Rectal smooth muscle tissue (tissue), 1 donor: ENCODE results near the gene PLXNA1.

Experiments used
- H3K27ac ChIP-seq: one replicate; pipeline ENCODE4 v1.7.0; 2013; ENCODE audit warnings: low read depth, low read length, inconsistent platforms
- H3K27me3 ChIP-seq: one replicate; pipeline ENCODE4 v1.7.0; 2013; ENCODE audit warnings: low read length; ENCODE audit not compliant: control insufficient read depth, insufficient read depth
- H3K36me3 ChIP-seq: one replicate; pipeline ENCODE4 v1.7.0; 2013; ENCODE audit warnings: low read length; ENCODE audit not compliant: control insufficient read depth, insufficient read depth
- H3K4me1 ChIP-seq: one replicate; pipeline ENCODE4 v1.7.0; 2013; ENCODE audit warnings: low read length; ENCODE audit not compliant: control insufficient read depth, insufficient read depth
- H3K4me3 ChIP-seq: one replicate; pipeline ENCODE4 v1.7.0; 2013; ENCODE audit warnings: low read length
- H3K9ac ChIP-seq: one replicate; pipeline ENCODE4 v1.7.0; 2013; ENCODE audit warnings: low read length

The PLXNA1 gene

GRCh38 chr3:126956361-126956760 lies 26.6 kb upstream of the PLXNA1 start:
- no peaks in the 10 kb centered on the region for H3K4me1 ChIP-seq

DNA sequence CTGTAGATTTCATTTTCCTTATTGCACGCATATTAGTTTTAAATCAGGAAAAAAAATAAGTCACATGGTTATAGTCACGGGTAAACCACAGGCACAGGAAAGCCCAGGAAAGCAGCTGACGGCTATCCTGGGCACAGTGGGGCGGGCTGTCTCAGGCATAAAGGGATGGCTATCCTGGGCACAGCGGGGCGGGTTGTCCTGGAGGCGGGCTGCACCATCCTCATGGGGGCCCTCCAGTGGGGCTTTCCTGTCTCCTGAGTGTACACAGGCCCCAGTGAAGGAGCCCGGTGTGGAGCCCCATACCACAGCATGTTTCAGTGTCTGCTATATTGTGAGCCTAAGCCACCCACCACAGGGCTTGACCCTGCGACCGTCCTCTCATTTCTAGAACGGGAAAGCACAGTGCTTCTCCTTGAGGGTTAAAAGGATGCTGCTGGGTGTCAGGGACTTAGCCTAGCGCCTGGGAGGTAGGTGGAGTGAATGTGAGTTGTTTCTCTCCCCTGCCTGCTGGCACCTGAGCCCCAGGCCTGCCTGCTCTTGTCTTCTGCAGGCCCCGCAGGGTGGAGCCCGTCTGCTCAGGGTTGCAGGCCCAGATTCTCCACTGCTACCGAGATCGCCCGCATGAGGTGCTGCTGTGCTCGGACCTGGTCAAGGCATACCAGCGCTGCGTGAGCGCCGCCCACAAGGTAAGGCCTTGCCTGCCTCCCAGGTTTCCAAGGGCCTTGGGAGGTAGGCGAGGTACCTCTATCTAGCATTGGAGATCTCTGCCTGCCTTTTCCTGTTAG lies 25.9 kb upstream of the PLXNA1 start:
- Histone ChIP-seq H3K4me1 (no peaks in the 10 kb centered on the region), H3K27me3 (no peaks in the 10 kb centered on the region), H3K4me3 (no peak overlapping the region), H3K36me3 (no peaks in the 10 kb centered on the region), H3K9ac (no peak overlapping the region), H3K27ac (no peak overlapping the region)

More at GRCh38 chr3:126956361-126956760, 26.6 kb upstream of the PLXNA1 start:
- Histone ChIP-seq H3K27ac (no peak overlapping the region), H3K27me3 (no peaks in the 10 kb centered on the region), H3K9ac (no peak overlapping the region), H3K4me3 (no peak overlapping the region), H3K36me3 (no peaks in the 10 kb centered on the region)

- Histone ChIP-seq H3K4me1 (no peaks in the 10 kb centered on the region), H3K4me3 (no peak overlapping the region), H3K27ac (no peak overlapping the region), H3K9ac (no peak overlapping the region), H3K36me3 (no peaks in the 10 kb centered on the region), H3K27me3 (no peaks in the 10 kb centered on the region)
Observed at GRCh38 chr3:126957776-126958637, 24.9 kb upstream of the PLXNA1 start.

DNA sequence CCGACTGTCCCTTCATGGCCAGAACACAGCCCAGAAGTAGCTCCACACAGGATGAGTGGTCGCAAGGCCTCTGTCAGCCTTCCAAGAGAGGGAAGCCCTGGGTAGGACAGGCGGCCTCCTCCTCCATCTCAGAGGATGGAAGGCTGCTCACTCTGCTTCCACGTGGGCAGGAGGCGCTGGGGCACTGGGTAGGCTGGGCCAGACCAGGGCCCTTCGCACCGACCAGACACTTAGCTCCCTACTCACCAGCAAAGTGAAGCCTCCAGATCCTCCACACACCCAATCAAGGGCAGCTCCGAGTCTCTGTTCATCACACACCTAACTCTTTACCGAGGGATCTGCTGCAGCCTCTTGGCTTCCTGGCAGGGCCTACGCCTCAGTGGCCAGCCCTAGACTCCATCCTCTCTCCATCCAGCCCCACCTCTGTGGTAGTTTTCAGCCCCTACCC lies 24.3 kb upstream of the PLXNA1 start:
- Histone ChIP-seq H3K27ac (no peak overlapping the region), H3K9ac (no peak overlapping the region), H3K27me3 (no peaks in the 10 kb centered on the region), H3K4me3 (no peak overlapping the region), H3K36me3 (no peaks in the 10 kb centered on the region), H3K4me1 (no peaks in the 10 kb centered on the region)

DNA sequence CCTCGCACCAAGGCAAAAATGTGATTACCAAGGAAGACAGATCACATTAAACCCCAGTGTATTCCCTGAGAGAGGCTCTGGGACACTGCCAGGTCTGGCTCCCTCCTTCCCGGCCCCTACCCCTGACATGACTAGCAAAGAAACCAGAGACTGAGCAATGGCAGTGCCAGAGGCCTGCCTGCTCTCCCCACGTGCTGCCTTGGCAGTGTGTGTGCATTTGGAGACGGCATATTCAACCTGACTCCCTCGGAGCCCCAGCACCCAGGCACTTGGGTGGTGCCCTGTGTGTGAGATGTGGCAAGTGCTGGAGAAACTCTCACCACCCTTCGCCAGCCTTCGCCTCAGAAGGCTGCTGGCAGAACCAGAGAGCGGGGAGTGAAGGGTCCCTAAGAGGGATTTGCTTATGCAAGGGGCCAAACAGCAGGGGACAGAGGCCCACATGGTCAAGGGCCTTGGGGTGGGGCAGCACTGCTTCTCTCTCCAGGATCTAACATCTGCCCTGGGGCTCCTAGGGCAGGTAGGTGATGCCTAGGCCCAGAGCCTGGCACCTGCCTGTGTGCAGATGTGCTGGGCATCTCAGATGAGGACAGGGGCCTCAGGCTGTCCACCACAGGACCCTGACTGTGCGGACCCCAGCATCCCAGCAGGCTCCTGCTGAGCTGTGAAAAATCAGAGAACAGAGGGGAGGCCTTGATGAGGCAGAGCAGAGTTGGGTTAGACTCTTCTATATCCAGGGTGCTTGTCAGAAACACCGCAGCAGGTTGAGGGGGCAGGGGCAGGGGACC lies 23.6 kb upstream of the PLXNA1 start:
- no peak overlapping the region for H3K9ac ChIP-seq
- H3K4me3 ChIP-seq = no peak overlapping the region
- no peaks in the 10 kb centered on the region for H3K36me3 ChIP-seq
- no peaks in the 10 kb centered on the region for H3K4me1 ChIP-seq
- no peaks in the 10 kb centered on the region for H3K27me3 ChIP-seq
- H3K27ac ChIP-seq = no peak overlapping the region

- H3K27me3 ChIP-seq = no peaks in the 10 kb centered on the region
Observed at GRCh38 chr3:126959921-126960603, 22.9 kb upstream of the PLXNA1 start.

DNA sequence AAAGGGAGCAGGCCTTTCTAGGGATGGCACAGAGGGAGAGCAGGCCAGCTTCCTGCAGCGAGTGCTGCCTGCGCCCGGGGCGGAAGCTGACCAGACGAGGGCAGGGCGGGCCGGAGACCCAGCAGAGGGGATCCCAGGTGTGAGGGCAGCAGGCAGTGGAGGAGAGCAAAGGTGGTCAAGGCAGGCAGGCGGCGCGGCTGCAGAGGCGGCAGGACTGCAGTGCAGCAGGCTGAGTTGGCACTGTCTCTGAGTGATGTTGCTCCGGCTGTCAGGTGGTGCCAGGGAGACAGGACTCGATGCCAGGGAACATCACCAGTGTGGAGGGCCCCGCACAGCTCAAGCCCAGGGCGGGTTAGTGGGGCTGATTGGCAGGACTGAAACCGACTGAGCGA lies 22.3 kb upstream of the PLXNA1 start:
- Histone ChIP-seq H3K4me3 (no peak overlapping the region), H3K4me1 (no peaks in the 10 kb centered on the region), H3K27ac (no peak overlapping the region), H3K9ac (no peak overlapping the region), H3K27me3 (no peaks in the 10 kb centered on the region), H3K36me3 (no peaks in the 10 kb centered on the region)

More at GRCh38 chr3:126959921-126960603, 22.9 kb upstream of the PLXNA1 start:
- Histone ChIP-seq H3K9ac (no peak overlapping the region), H3K4me3 (no peak overlapping the region), H3K27ac (no peak overlapping the region), H3K36me3 (no peaks in the 10 kb centered on the region), H3K4me1 (no peaks in the 10 kb centered on the region)

GRCh38 chr3:126961191-126961790 lies 21.6 kb upstream of the PLXNA1 start:
- H3K9ac ChIP-seq = no peak overlapping the region
- no peak overlapping the region for H3K27ac ChIP-seq
- H3K4me1 ChIP-seq = no peaks in the 10 kb centered on the region
- no peaks in the 10 kb centered on the region for H3K36me3 ChIP-seq
- no peak overlapping the region for H3K4me3 ChIP-seq
- no peaks in the 10 kb centered on the region for H3K27me3 ChIP-seq

- Histone ChIP-seq H3K9ac (no peak overlapping the region), H3K27me3 (no peaks in the 10 kb centered on the region), H3K4me3 (no peak overlapping the region), H3K27ac (no peak overlapping the region), H3K4me1 (no peaks in the 10 kb centered on the region), H3K36me3 (no peaks in the 10 kb centered on the region)
Observed at GRCh38 chr3:126961791-126962461, 21.0 kb upstream of the PLXNA1 start.

DNA sequence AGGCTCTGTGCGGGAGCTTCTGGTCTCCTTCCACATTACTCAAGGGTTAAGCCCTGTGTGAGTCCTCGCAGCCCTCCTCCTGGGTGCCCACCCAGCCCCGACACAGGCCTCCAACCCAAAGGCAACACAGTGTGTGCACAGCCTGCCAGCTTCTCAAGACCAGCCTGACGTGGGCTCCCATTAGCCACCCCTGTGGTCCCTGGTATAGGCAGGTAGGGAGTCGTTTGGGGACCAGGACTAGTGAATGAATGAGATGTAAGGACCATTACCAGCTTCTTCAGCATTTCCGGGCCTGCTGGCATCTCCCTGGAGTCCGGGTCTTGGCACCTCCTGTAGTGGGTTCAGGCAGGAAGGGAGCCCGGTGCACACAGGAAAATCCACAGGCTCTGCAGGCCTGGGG lies 20.2 kb upstream of the PLXNA1 start:
- Histone ChIP-seq H3K27me3 (no peaks in the 10 kb centered on the region), H3K4me1 (no peaks in the 10 kb centered on the region), H3K36me3 (no peaks in the 10 kb centered on the region), H3K9ac (no peak overlapping the region), H3K27ac (no peak overlapping the region), H3K4me3 (no peak overlapping the region)
